Fibroblast of mammary gland (primary cell): ENCODE measurements around the gene EEF2KMT.
"Not testable (repeated sequence)": the region's sequence is repeated elsewhere in the genome, so short reads cannot be mapped to it uniquely, and the experiment has no call there.

Experiments
- DNase-seq: peaks from one replicate; pipeline ENCODE4 v3.0.0-alpha.2; 2010; ENCODE audit warnings: low read depth
- H3K4me3 ChIP-seq: 2 replicates; pipeline ENCODE4 v1.5.1; 2011; ENCODE audit warnings: low read depth, mild to moderate bottlenecking, low read length, moderate library complexity; ENCODE audit not compliant: control insufficient read depth
- CTCF ChIP-seq: conservative IDR thresholded peaks from 2 replicates; pipeline ENCODE4 v1.5.1; 2011; ENCODE audit warnings: low read depth, low read length, inconsistent platforms; ENCODE audit not compliant: control insufficient read depth, insufficient read depth

EEF2KMT gene

GRCh38 chr16:5108505-5109158 is 11.0 kb upstream of the EEF2KMT start:
- H3K4me3 ChIP-seq: no peak overlapping the region
- no peak for DNase-seq
- TF ChIP-seq CTCF: no peak

GRCh38 chr16:5105039-5105438 is 7.4 kb upstream of the EEF2KMT start:
- not testable (repeated sequence) for H3K4me3 ChIP-seq, DNase-seq

- DNase-seq, H3K4me3 ChIP-seq: not testable (repeated sequence)
Measured at GRCh38 chr16:5103296-5104032, 5.9 kb upstream of the EEF2KMT start.

GRCh38 chr16:5099174-5099573 is 1.6 kb upstream of the EEF2KMT start:
- not testable (repeated sequence) for DNase-seq, H3K4me3 ChIP-seq

- peak; percentile 48 for DNase-seq
- H3K4me3 ChIP-seq: peak overlapping the region; percentile 54
Measured at GRCh38 chr16:5098221-5099159, 895 bp upstream of the EEF2KMT start.

- H3K4me3 ChIP-seq: peak overlapping the region; percentile 65
- DNase-seq: not testable (repeated sequence)
Measured at GRCh38 chr16:5097061-5097469, 530 bp downstream of the EEF2KMT start.

GRCh38 chr16:5096437-5097060 is 1.0 kb downstream of the EEF2KMT start:
- peak; percentile 24 for DNase-seq
- peak overlapping the region; percentile 65 for H3K4me3 ChIP-seq

GRCh38 chr16:5095145-5095830 is 2.3 kb downstream of the EEF2KMT start:
- H3K4me3 ChIP-seq, DNase-seq: not testable (repeated sequence)

GRCh38 chr16:5093746-5094145 is 3.8 kb downstream of the EEF2KMT start:
- not testable (repeated sequence) for DNase-seq, H3K4me3 ChIP-seq

- H3K4me3 ChIP-seq, DNase-seq: not testable (repeated sequence)
Measured at GRCh38 chr16:5093081-5093480, 4.5 kb downstream of the EEF2KMT start.

GRCh38 chr16:5090592-5090991 is 7.0 kb downstream of the EEF2KMT start:
- H3K4me3 ChIP-seq, DNase-seq: not testable (repeated sequence)

GRCh38 chr16:5089911-5090555 is 7.6 kb downstream of the EEF2KMT start:
- not testable (repeated sequence) for H3K4me3 ChIP-seq, DNase-seq

GRCh38 chr16:5088936-5089335 is 8.7 kb downstream of the EEF2KMT start:
- DNase-seq, H3K4me3 ChIP-seq: not testable (repeated sequence)

- DNase-seq, H3K4me3 ChIP-seq: not testable (repeated sequence)
Measured at GRCh38 chr16:5088086-5088790, 9.4 kb downstream of the EEF2KMT start.

- not testable (repeated sequence) for DNase-seq, H3K4me3 ChIP-seq
Measured at GRCh38 chr16:5085716-5086115, 11.9 kb downstream of the EEF2KMT start.
